Measurements from ENCODE around the gene ZFYVE27. TPM values are rescaled to one million over a fixed set of nuclear protein-coding genes. Genes with fewer than 3 reads are reported as not detected.

Gene ZFYVE27
- polyA plus RNA-seq, 1 donor, result 13.0 TPM

GRCh38 chr10:97789770-97790397, 53.0 kb downstream of the ZFYVE27 start:
- no peak for DNase-seq (ENCODE audit: low read depth)

GRCh38 chr10:97791824-97792721, 55.1 kb downstream of the ZFYVE27 start:
- DNase-seq (ENCODE audit: low read depth), result peak; percentile 17

GRCh38 chr10:97795886-97796285, 59.0 kb downstream of the ZFYVE27 start:
- DNase-seq (ENCODE audit: low read depth), result no peak

GRCh38 chr10:97796651-97797050, 59.7 kb downstream of the ZFYVE27 start:
- DNase-seq (ENCODE audit: low read depth), result no peak

GRCh38 chr10:97798958-97799610, 62.2 kb downstream of the ZFYVE27 start:
- DNase-seq (ENCODE audit: low read depth), result no peak

GRCh38 chr10:97800474-97800873, 63.5 kb downstream of the ZFYVE27 start:
- DNase-seq (ENCODE audit: low read depth), result no peak

- DNase-seq (ENCODE audit: low read depth), result no peak
Observed at GRCh38 chr10:97801422-97801821, 64.5 kb downstream of the ZFYVE27 start.

GRCh38 chr10:97805096-97805884, 68.4 kb downstream of the ZFYVE27 start:
- DNase-seq (ENCODE audit: low read depth), result no peak

- DNase-seq (ENCODE audit: low read depth), result no peak
Observed at GRCh38 chr10:97805949-97806348, 69.0 kb downstream of the ZFYVE27 start.

GRCh38 chr10:97810446-97810845, 73.5 kb downstream of the ZFYVE27 start:
- no peak for DNase-seq (ENCODE audit: low read depth)

Other genes with a start within 250 kb of the ZFYVE27 start
- gene MMS19, start 238.7 kb upstream of the ZFYVE27 start, polyA plus RNA-seq (ENCODE audit: insufficient read length), result 63.0 TPM
- gene UBTD1, start 238.2 kb upstream of the ZFYVE27 start, polyA plus RNA-seq (ENCODE audit: insufficient read length), result 13.8 TPM
- gene ANKRD2, start 164.3 kb upstream of the ZFYVE27 start, polyA plus RNA-seq (ENCODE audit: insufficient read length), result 48.1 TPM
- 0.90 TPM for gene HOGA1, start 152.7 kb upstream of the ZFYVE27 start, polyA plus RNA-seq (ENCODE audit: insufficient read length)
- gene C10orf62, start 147.4 kb upstream of the ZFYVE27 start, polyA plus RNA-seq (ENCODE audit: insufficient read length), result 0.11 TPM
- 4.2 TPM for gene MORN4, start 103.6 kb upstream of the ZFYVE27 start, polyA plus RNA-seq (ENCODE audit: insufficient read length)
- gene PI4K2A, start 96.5 kb upstream of the ZFYVE27 start, polyA plus RNA-seq (ENCODE audit: insufficient read length), result 9.5 TPM
- gene AVPI1, start 49.9 kb upstream of the ZFYVE27 start, polyA plus RNA-seq (ENCODE audit: insufficient read length), result 6.0 TPM
- 37.1 TPM for gene MARVELD1, start 23.4 kb upstream of the ZFYVE27 start, polyA plus RNA-seq (ENCODE audit: insufficient read length)
- 1.1 TPM for gene SFRP5, start 34.9 kb downstream of the ZFYVE27 start, polyA plus RNA-seq (ENCODE audit: insufficient read length)
- gene GOLGA7B, start 112.7 kb downstream of the ZFYVE27 start, polyA plus RNA-seq (ENCODE audit: insufficient read length), result 0.06 TPM